ENCODE measurements around the gene RUNX2.
A peak's percentile ranks its signal among the peaks of the same experiment; 100 is the strongest.

The RUNX2 gene

DNA sequence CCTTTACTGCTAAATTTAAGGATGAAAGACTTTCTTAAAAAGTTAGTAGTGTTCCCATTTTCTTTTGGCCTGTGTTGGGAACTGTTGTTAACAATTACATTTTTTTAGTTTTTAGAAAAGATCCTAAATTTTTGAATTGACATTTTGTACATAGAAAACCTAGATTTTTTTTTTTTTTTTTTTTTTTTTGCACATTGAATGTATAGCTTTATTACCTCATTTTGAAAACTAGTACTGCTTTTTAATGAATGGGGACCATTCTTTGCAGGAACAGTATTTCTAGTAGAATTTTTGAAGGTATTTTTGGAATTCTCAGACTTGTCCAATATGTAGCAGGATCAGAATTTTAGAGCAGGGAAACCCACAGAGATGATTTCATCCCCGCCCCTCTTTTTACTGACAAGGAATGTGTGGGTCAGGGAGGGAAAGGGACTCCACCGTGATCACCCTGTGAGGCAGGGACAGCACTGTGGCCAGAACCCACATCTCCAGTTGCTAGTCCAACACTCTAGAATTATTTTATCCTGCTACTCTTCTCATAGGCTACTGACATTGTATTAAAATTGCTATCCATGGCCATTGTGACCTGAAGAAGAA lies 204.0 kb downstream of the RUNX2 start:
- peaks cover 41% of the 10 kb centered on the region for H3K36me3 Mint-ChIP-seq (ENCODE audit: low read depth)
- no peak overlapping the region for H3K27ac Mint-ChIP-seq
- no peak overlapping the region for H3K4me3 Mint-ChIP-seq
- H3K9me3 Mint-ChIP-seq: no peaks in the 10 kb centered on the region
- peaks cover 13% of the 10 kb centered on the region for H3K4me1 Mint-ChIP-seq (ENCODE audit: low read depth)
- H3K27me3 Mint-ChIP-seq: no peaks in the 10 kb centered on the region

DNA sequence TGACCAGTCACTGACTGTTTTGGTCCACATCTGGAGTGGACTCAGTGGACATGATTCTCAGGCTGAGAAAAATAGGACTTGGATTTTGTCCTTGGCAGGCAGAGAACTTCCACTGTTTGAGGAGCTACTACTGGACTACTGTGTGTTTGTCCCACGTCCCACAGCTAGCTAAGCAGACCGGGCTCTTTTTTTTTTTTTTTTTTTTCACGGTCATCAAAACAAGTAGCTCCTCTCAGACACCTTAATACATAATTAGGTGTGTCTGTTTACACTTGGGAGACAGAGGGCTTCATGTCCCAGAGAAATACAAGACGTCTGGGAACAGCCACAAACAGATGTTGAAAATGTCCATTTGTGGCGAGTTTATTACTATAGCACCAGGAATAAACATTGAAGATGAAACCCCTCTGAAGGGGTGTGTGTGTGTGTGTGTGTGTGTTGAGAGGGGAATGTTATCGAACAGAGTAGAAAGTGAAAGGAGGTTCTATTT lies 204.6 kb downstream of the RUNX2 start:
- H3K9me3 Mint-ChIP-seq: no peaks in the 10 kb centered on the region
- H3K36me3 Mint-ChIP-seq (ENCODE audit: low read depth): peaks cover 37% of the 10 kb centered on the region
- no peak overlapping the region for H3K4me3 Mint-ChIP-seq
- H3K4me1 Mint-ChIP-seq (ENCODE audit: low read depth): peaks cover 13% of the 10 kb centered on the region
- H3K27me3 Mint-ChIP-seq: no peaks in the 10 kb centered on the region
- H3K27ac Mint-ChIP-seq: no peak overlapping the region

DNA sequence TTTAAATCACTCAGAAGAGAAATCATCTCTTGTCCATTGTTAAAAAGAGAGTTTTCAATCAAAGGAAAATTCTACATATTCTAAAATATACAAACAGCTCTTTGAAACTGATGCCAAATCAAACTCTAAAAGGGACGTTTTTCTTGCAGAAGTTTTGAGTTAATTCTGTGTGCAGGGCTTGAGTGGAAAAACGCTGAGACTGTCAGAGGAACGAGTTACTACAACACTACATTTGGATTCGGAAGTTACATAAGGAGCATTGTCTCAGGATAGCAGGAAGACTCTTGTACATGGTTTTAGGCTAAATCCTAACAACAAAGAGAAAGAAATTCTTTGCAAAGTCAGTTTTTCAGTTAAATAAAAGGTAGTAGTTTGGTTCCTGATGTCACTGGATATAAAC lies 205.3 kb downstream of the RUNX2 start:
- Mint-ChIP-seq H3K4me1 (ENCODE audit: low read depth) (peaks cover 13% of the 10 kb centered on the region), H3K27me3 (no peaks in the 10 kb centered on the region), H3K4me3 (no peak overlapping the region), H3K36me3 (ENCODE audit: low read depth) (peaks cover 31% of the 10 kb centered on the region), H3K27ac (no peak overlapping the region), H3K9me3 (no peaks in the 10 kb centered on the region)

DNA sequence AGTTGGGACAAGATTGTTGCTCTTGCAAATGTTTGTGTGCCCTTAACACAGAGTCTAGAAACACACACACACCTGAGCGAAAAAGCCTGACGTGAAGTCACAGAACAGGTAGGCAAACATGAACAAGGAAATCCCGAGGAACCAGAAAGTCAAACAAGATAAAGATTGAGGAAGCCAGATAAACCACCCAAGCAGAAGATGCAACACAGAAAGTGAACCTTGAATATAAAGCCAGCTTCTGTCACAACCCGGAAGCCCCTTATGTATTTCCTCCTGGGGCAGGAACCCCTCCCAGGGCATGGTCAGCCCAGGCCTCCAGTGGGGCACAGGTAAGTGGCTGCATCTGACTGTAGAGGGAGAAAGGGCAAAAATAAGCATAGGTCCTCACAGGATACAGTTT lies 207.8 kb downstream of the RUNX2 start:
- peaks cover 18% of the 10 kb centered on the region for H3K4me1 Mint-ChIP-seq (ENCODE audit: low read depth)
- H3K27me3 Mint-ChIP-seq: no peaks in the 10 kb centered on the region
- peak overlapping the region; percentile 66 for H3K27ac Mint-ChIP-seq
- H3K4me3 Mint-ChIP-seq: no peak overlapping the region
- H3K36me3 Mint-ChIP-seq (ENCODE audit: low read depth): peaks cover 26% of the 10 kb centered on the region
- no peaks in the 10 kb centered on the region for H3K9me3 Mint-ChIP-seq

DNA sequence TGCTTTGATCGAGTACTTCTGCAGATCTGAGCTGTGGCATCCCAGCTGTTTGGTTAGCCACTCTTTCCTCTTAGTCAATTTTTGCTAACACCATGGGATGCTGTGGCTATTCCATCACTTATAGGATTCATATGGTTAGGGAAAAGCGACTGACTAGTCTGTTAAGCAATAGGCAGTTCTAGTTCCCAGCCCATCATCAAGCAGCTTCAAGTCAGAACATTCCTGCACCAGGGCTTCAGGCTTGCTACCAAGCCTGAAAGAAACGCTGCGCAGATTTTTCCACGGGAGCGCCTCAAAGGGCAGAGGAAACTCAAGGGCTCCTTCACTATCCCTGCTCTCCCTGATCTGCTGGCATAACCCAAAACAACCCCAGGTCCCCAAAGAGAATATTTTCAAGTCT lies 209.4 kb downstream of the RUNX2 start:
- Mint-ChIP-seq H3K36me3 (ENCODE audit: low read depth) (peaks cover 37% of the 10 kb centered on the region), H3K27ac (no peak overlapping the region), H3K9me3 (no peaks in the 10 kb centered on the region), H3K4me1 (ENCODE audit: low read depth) (peaks cover 26% of the 10 kb centered on the region), H3K4me3 (no peak overlapping the region), H3K27me3 (no peaks in the 10 kb centered on the region)

DNA sequence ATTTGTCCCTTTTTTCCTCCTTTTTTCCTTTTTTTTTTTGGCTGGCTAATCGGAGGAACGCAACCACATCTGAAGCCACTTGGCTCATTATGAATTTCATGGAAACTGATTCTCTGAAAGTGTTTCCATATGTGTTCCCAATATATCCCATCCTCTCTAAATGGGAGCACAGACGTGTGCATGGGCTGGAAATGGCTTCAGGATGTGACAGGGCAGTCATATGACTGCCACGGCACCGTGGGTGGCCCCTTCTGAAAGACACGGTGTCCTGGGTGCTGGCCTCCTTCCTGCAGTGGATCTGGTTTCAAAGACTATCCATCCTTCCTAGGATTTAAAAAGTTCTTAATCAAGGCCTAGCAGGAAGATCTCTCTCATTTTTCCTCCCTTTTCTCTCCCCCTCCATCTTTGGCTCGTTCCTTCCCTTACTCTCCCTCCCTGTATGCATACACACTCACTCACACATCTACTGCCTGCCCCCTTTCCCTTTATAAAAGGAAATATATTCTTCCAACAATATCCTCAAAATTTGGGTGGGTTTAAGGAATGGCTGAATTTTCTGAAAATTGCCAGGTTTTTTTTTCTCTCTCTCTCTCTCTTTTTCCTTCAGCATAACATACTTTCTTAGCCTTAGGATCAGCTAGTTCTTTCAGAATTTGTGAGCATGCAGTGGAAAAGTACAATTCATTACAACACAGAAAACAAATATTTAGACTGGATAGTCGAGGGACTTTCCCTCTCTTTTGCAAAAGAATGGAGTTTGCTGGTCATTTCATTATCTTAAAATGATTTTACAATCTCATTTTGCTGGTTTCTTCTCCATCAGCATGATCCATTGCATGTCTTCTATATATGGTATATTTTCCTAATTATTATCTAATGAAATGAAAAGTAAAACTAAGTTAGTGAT lies 210.8 kb downstream of the RUNX2 start:
- no peaks in the 10 kb centered on the region for H3K27me3 Mint-ChIP-seq
- no peak overlapping the region for H3K27ac Mint-ChIP-seq
- no peaks in the 10 kb centered on the region for H3K9me3 Mint-ChIP-seq
- no peak overlapping the region for H3K4me3 Mint-ChIP-seq
- H3K4me1 Mint-ChIP-seq (ENCODE audit: low read depth): peaks cover 35% of the 10 kb centered on the region
- H3K36me3 Mint-ChIP-seq (ENCODE audit: low read depth): peaks cover 28% of the 10 kb centered on the region

DNA sequence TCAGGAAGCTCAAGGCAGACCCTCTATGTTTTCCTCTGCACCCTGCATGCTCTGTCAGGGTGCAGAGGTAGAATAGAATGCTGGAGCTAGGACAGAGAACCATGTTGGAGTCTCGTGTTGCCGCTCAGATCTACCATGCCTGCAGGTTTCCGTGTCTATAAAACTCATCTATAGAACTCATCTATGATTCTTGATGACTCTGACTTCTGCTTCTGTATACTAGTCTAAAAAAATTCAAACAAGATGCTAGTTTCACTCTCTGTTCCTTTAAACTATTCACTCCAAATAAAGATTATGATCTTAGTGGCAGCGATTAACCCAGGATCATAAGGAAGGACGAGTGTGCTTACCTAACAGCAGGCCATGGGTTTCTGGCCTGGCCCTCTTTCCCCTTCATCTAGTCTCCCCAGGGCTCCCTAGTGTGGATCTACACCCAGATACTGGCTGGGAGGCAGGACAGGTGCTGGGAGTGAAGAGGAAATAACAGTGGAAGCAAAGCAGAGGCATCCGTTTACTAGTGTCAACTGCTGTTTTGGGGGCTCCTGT lies 212.3 kb downstream of the RUNX2 start:
- Mint-ChIP-seq H3K4me3 (no peak overlapping the region), H3K36me3 (ENCODE audit: low read depth) (peaks cover 27% of the 10 kb centered on the region), H3K27ac (no peak overlapping the region), H3K4me1 (ENCODE audit: low read depth) (peaks cover 38% of the 10 kb centered on the region), H3K27me3 (no peaks in the 10 kb centered on the region), H3K9me3 (no peaks in the 10 kb centered on the region)

DNA sequence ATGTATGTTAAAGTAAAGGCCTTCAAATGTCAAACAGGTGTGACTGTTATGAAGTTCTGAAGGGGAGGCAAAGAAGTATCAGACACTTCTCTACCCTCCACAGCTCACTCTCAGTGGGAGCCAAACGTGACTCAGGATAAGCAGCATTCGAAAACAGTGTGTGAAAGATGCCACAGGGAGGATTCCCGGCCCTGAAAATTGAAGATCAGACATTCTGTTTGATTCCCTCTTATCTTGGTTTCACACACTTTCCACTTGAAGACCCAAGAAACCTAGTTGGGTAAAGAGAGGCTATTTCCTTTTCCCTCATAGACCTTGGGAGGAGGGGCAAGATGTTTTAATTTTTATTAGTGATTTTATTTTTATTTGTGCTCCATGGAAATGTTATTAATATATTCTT lies 213.8 kb downstream of the RUNX2 start:
- no peaks in the 10 kb centered on the region for H3K9me3 Mint-ChIP-seq
- no peaks in the 10 kb centered on the region for H3K27me3 Mint-ChIP-seq
- H3K27ac Mint-ChIP-seq: no peak overlapping the region
- peaks cover 33% of the 10 kb centered on the region for H3K4me1 Mint-ChIP-seq (ENCODE audit: low read depth)
- no peak overlapping the region for H3K4me3 Mint-ChIP-seq
- peaks cover 25% of the 10 kb centered on the region for H3K36me3 Mint-ChIP-seq (ENCODE audit: low read depth)

DNA sequence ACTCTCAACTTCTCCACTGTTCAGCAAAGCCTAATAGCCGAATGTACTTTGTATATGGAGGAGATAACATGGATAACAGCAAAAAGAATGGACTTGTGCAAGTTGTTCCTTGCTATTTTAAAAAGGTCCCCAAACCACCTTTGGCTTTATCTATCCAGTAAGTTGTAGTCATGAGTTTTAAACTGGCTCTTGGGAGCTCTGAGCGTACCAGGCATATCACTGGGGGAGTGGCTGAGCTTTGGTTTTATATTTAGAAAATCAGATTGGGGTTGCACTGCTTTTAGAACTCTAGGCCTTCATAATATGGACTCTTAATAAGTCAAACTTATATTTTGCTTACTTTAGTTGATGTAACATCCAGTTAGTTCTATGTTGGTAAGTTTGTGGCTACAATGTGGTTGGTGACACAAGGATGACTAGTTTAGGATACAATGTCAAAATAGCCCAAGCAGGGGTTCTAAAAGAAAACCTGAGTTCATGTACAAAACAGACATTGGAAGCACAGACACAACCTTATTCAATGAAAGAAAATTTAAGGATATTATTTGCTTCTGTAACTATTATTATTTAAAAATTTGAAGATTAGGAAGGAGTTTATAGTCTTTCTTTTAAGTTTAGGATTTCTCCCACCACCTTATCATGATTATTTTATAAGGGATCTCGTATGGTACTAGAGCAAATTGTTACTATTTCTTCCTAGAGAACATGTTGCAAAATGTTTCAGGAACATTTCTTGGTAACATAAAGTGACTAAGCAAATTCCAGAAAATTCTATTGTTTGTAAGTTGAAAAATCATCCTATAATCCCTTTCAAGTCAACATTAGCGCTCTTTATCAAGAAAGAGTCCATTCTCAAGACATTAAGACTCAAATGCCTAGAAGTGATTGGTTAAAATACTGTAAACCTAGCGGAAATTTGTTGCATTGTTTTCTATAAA lies 215.4 kb downstream of the RUNX2 start:
- H3K36me3 Mint-ChIP-seq (ENCODE audit: low read depth): peaks cover 41% of the 10 kb centered on the region
- H3K27ac Mint-ChIP-seq: peak overlapping the region; percentile 37
- H3K4me3 Mint-ChIP-seq: no peak overlapping the region
- peaks cover 42% of the 10 kb centered on the region for H3K4me1 Mint-ChIP-seq (ENCODE audit: low read depth)
- H3K9me3 Mint-ChIP-seq: no peaks in the 10 kb centered on the region
- H3K27me3 Mint-ChIP-seq: no peaks in the 10 kb centered on the region

DNA sequence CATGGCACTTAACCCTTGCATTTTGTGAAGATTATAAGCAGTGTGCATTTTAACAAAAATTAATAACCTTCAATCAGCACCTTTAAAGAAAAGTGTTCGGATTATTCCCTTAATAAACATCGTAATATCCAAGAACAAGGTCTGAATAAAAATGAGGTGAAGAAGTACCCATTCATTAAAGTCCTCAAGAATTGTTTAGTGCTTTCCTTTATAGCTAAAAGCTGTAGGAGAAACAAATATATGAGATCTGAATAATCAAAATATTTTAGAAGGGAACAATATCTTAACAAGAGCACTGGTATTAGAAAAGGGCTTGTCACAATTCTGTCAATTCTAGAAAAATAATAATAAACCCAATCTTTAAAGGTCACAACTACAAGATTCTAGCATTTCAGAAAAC lies 217.3 kb downstream of the RUNX2 start:
- Mint-ChIP-seq H3K4me1 (ENCODE audit: low read depth) (peaks cover 37% of the 10 kb centered on the region), H3K4me3 (no peak overlapping the region), H3K9me3 (no peaks in the 10 kb centered on the region), H3K27me3 (no peaks in the 10 kb centered on the region), H3K27ac (no peak overlapping the region), H3K36me3 (ENCODE audit: low read depth) (peaks cover 41% of the 10 kb centered on the region)

DNA sequence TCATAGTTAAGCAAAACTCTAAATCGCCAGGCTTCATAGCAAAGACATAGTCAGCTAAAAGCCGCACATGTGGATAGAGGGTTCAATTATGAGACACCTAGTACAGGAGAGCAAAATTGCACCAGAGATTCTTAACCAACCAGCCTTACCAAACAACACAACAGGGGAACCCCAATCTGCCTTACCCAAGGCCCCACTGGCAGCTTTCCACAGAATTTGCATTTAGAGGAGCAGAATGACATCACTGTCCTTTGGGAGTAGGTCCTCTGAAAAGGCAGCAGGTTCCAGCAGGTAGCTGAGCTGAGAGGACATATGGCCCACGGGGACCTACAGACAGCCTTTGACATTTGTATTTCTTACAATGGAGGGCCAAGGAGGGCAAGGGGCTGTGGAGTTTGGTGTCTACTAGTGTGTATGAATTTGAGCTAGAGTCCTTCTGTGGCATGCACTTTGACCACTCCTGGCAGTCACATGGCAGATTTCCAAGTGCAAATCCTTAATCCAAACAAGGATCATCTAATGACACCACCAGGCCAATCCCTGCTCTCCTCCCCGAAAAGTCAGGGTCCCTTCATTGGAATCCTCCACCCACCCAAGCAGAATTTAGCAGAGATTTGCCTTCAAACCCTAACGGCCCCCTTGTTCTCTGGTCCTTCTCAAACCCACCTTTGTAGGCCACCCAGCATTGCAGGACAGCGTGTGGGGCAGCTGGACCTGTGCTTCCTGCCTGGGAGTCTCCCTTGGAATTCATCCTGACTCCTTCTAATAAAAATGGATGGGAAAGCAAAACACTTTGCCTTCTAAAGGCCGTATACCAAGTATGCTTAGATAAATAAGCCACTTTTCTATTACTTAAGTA lies 220.8 kb downstream of the RUNX2 start:
- H3K27me3 Mint-ChIP-seq: no peaks in the 10 kb centered on the region

DNA sequence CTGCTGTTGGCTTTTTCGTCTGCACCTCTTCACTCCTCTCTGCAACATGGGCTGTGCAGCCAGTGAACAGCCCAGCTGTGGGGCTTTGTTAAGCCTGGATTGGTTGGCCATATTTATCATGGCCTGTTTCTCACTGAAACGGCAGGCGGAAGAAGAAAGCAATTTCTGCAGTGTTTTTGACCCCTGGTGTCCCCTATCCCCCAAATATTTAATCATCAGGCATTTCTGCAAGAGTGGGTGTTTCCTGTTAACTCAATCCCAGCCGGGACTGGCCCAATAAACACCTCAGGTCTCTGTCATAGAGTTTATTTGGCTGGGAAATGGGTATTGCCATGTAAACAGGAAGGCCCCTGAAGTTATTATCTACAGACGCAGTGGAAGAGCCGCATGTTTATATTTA lies 224.4 kb downstream of the RUNX2 start:
- H3K36me3 Mint-ChIP-seq (ENCODE audit: low read depth): peaks cover 25% of the 10 kb centered on the region
- peaks cover 41% of the 10 kb centered on the region for H3K4me1 Mint-ChIP-seq (ENCODE audit: low read depth)
- no peaks in the 10 kb centered on the region for H3K27me3 Mint-ChIP-seq
- H3K27ac Mint-ChIP-seq: no peak overlapping the region
- H3K4me3 Mint-ChIP-seq: no peak overlapping the region
- H3K9me3 Mint-ChIP-seq: no peaks in the 10 kb centered on the region

More for the DNA sequence above, 220.8 kb downstream of the RUNX2 start:
- Mint-ChIP-seq H3K9me3 (no peaks in the 10 kb centered on the region), H3K27ac (no peak overlapping the region), H3K36me3 (ENCODE audit: low read depth) (peaks cover 28% of the 10 kb centered on the region), H3K4me3 (no peak overlapping the region), H3K4me1 (ENCODE audit: low read depth) (peaks cover 32% of the 10 kb centered on the region)

DNA sequence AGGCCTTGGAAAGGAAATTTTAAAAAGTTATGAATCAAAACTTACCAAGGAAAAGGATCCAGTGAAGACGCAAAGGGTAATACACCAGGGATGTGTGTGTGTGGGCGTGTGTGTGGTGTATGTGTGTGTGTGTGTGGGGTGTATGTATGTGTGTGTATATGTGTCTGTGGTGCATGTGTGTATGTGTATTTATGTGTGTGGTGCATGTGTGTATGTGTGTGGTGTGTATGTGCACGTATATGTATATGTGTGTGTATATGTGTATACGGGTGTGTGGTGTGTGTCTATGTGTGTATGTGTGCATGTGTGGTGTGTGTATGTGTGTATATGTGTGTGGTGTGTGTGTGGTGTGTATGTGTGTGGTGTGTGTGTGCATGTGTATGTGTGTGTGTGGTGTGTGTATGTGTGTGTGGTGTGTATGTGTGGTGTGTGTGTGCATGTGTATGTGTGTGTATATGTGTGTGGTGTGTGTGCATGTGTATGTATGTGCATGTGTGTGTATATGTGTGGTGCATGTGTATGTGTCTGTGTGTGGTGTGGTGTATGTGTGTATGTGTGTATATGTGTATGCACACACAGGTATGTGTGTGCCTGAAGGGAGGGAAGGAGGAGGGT lies 225.7 kb downstream of the RUNX2 start:
- H3K4me1 Mint-ChIP-seq (ENCODE audit: low read depth): peaks cover 35% of the 10 kb centered on the region
- peaks cover 14% of the 10 kb centered on the region for H3K36me3 Mint-ChIP-seq (ENCODE audit: low read depth)
- no peak overlapping the region for H3K27ac Mint-ChIP-seq
- no peaks in the 10 kb centered on the region for H3K27me3 Mint-ChIP-seq
- H3K4me3 Mint-ChIP-seq: no peak overlapping the region
- H3K9me3 Mint-ChIP-seq: no peaks in the 10 kb centered on the region
